GM19467 (cell line): Measurements from ENCODE around the gene SCML1.

Source experiments
- ATAC-seq: cut with Tn5 transposase; IDR thresholded peaks from one replicate; pipeline ENCODE4 v1.9.1; 2021; ENCODE audit warnings: mild to moderate bottlenecking, moderate library complexity; ENCODE audit not compliant: unreplicated experiment

The SCML1 gene, protein sequence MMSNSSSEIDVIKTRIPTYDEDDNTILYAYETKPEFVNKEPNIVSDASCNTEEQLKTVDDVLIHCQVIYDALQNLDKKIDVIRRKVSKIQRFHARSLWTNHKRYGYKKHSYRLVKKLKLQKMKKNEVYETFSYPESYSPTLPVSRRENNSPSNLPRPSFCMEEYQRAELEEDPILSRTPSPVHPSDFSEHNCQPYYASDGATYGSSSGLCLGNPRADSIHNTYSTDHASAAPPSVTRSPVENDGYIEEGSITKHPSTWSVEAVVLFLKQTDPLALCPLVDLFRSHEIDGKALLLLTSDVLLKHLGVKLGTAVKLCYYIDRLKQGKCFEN

GRCh38 chrX:17736856-17737709 is at the start of gene SCML1:
Gene SCML1, plus strand, starts transcription at chrX:17737493. Its CDS starts 6,694 bp downstream, at chrX:17744187.
- peak; percentile 51 for ATAC-seq

GRCh38 chrX:17687648-17688047 is 49.6 kb upstream of the SCML1 start:
- ATAC-seq, result no peak

DNA sequence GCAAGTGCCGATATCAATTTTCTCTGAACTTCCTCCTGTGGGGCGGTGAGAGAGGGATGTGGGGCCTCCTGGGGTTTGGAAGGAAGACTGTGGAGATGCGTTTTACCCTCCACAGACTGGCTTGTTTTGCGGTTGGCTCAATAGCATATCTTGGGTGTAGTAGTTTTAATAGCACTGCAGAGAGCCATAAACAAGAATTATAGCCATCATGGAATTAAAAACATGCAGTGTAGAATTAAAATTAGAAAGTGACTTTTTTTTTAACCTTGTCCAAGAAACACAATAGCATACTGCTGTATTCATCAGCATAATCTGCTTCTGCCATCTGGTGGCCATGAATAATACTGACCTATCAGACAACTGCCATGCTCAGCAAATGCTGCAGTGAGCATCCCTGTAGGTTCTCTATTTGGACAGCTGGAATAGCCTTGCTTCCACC is 47.3 kb upstream of the SCML1 start:
- ATAC-seq, result peak; percentile 83

DNA sequence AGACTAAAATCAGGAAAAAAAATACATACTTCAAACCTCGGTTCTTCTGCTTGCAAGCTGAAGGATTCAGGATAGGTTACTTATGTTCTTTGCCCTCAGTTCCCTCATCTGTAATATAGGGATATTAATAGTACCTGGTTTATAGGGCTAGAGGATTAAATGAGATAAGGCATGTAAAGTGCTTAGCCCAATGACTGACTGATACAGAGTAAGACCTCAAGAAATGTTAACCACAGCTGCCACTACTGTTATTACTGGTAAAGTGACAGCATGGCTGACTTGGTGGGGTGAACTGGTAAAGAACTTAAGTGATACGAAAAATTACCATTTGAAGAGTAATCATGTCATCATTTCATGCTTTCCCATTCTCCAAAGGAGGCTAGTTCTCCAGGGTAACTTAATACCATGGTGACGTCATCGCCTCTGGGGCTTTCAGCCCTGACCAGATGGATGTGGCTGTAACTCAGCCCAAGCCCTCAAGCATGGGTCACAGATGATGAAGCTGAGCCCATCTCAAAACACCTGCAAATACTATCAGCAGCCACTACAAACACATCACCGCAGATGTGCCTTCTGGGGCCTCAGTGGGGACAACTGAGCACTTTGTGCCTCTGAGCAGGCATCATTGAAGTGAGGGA is 44.5 kb upstream of the SCML1 start:
- ATAC-seq, result no peak

DNA sequence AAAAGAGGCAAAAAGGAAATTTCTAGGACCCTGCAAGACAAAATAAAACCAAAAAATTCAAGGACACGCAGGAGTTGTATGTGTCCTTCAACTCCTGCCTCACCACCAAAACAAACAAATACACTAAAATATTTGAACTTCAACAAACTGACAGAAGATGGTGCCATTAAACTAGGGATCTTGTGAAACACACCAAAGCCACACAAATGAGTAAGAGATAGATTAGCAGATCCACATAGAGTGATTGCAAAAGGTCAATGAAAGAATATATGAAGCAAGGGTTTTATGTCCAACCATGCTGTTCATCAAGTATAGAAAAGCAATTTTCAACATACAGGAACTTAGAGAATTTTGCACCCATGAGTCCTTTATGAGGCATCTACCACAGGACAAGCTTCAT is 40.1 kb upstream of the SCML1 start:
- ATAC-seq, result no peak

GRCh38 chrX:17700976-17701375 is 36.3 kb upstream of the SCML1 start:
- no peak for ATAC-seq

- ATAC-seq, result no peak
These were observed 34.1 kb upstream of the SCML1 start for GRCh38 chrX:17703201-17703600.

DNA sequence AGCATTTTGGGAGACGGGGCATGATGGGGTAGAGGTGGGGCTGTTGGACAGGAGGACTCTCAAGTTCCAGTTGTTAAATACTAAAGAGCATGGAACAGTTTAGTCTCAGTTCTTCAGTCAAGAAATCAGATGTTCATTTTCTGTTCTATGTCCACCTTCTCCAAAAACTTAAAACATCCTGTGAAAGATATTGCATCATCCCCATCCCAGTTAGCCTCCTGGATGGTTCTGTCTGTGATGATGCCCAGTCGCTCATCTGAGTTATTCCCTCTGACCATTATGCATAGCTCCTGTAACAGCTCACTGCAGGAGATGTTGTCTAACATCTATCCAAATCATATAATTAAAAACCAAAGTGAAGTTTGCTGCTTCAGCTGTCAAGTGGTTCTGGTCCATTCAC is 32.1 kb upstream of the SCML1 start:
- ATAC-seq, result no peak

- no peak for ATAC-seq
These were observed 30.6 kb upstream of the SCML1 start for GRCh38 chrX:17706676-17707075.

DNA sequence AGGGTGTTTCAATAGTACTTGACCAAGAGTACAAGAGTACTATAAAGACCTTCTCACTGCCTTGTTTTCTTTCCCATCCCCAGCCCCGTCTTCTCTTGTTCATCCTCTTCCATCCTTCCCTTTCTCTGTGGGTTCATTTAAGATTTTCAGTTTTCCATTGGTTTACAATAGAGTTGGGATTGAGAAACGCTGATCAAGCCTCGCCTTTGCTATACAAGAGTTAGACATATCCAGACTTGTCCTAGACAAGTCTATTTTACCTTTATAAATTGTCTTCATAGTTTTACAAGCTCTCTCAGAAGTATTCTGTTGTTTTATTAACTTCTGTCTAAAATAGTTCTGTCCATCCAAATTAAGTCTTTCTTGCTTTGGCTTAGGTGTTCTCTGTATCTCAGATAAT is 29.6 kb upstream of the SCML1 start:
- ATAC-seq, result no peak

DNA sequence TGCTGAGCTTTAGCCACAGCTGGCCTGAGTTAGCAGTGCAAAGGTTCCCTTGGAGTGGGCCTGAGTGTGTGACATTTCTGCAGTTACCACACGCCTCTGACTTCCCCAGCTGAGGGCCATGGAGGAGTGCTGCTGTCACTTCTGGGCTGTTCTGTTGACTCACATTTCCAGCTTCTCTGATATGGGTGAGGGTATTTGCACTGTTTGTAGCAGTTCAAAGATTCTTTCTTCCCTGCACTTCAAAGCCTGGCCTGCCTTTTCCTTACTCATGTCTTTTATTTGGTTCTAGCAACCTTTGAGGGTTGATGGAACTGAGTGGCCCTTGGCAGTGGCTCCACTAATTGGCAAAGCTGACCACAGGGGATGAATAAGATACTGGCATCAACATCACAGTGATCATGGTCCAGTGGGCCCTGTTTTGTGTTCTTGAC is 26.4 kb upstream of the SCML1 start:
- ATAC-seq, result no peak

DNA sequence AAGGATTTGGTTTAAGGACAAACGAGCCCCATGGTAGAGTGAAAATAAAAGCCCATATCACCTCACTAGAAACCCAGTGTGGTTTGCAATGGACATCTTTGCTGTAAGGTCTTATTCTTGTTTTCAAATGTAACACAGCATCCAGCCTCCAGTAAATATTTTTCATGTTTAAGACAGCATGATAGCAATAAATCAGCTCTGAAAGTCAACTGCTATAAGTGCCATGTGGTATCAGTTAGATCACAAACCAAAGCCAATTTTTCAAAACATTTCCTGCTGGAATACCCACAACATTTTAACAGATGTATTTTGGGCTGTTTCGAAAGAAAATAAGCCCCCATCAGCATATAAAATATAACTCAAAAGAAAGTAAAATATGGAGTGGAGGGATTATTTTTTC is 24.0 kb upstream of the SCML1 start:
- no peak for ATAC-seq

GRCh38 chrX:17718649-17719165 is 18.6 kb upstream of the SCML1 start:
- no peak for ATAC-seq

- no peak for ATAC-seq
These were observed 17.6 kb upstream of the SCML1 start for GRCh38 chrX:17719711-17720110.

DNA sequence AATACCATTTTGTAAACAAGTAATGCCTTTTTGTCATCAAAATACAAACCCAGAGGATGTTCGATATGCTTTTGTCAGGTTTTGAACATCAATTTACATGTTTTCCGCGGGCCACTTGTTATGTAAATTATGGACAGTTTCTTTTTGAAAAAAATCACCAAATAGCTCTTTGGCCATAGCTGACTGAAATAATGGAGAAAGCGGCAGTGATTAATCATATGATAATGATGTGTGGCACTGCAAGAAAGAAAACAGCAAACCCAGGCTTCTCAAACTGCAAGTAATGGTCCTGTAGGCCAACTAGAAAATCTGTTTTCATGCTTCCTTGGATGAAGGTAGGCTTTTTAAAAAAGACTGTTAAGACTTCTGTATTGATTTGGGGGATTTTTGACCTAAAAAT is 15.6 kb upstream of the SCML1 start:
- no peak for ATAC-seq

GRCh38 chrX:17725181-17725580 is 12.1 kb upstream of the SCML1 start:
- ATAC-seq, result no peak

- ATAC-seq, result no peak
These were observed 5.0 kb upstream of the SCML1 start for GRCh38 chrX:17732138-17732783.

- no peak for ATAC-seq
These were observed 1.9 kb upstream of the SCML1 start for GRCh38 chrX:17735406-17735805.

DNA sequence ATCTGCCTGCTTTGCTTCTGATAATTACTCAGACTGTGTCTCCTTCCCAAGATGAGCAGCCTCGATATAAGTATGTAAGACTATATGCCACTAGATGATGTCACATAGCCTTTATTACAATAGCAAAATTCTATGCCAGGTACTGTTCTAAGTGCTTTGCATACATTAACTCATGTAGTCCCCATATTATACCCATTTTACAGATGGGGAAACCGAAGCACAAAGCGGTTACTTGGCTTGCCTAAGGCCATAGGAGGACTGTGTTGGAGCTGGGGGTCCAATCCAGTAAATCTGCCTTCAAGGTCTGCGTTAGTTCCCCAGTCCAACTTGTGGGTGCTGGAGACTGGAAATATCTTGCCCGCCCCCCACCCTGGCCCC is 826 bp upstream of the SCML1 start:
- ATAC-seq, result no peak

DNA sequence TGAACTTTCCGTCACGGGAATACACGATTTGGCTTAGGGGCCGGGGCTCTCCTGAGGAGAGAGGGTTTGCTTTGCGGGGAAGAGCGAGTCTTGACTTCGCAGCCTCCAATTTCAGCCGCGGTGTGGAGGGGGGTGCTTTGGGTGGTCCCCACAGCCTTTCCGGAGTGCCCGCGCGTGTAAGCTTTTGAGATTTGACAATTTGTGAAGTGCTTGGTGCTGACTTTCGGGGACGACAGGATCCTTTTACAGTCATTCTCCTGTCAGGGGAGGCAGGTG is 355 bp downstream of the SCML1 start:
- ATAC-seq, result no peak

DNA sequence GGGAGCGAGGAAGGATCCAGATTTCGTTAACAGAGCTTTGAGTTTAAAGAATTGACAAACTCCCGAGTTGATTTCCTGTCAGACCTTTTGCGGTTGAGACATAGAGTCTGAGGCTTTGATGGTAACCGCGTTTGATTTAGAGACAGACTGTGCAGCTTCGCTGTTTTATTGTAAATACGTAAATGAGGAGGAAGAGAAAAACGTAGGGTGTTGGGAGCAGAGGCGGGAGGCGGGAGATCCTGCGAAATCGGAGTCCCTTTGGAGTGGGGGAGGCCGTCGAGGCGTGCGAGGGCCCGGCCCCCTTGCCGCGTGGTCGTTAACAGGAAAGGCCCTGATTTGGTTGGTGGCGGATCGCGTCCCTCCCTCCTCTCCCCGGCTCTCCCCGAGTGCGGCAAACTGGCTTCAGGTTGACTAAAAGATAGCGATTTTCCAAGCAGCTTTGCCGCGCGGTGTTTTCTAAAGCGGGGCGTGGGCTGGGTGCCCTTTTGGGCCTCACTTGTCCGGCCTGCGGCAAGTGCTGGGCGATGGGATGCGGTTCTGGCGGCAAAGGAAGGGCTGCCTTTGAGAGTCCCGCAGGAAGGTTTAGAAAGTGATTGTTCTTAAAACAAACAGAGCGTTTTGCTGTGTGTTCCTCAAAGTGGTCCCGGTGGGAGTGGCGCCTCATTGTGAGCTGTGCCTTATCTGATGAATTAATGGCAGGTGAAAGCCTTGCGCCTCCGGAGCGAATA is 857 bp downstream of the SCML1 start:
- ATAC-seq, result no peak
